ENCODE results near the gene LY6G6D. TPM values are rescaled to one million over a fixed set of nuclear protein-coding genes. Genes with fewer than 3 reads are reported as not detected.

Gene LY6G6D
- total and polyA plus RNA-seq, 2 of the 13 experiments (the other 11 are each of a cell fraction or from before 2014, with no cell fraction given): not detected

DNA sequence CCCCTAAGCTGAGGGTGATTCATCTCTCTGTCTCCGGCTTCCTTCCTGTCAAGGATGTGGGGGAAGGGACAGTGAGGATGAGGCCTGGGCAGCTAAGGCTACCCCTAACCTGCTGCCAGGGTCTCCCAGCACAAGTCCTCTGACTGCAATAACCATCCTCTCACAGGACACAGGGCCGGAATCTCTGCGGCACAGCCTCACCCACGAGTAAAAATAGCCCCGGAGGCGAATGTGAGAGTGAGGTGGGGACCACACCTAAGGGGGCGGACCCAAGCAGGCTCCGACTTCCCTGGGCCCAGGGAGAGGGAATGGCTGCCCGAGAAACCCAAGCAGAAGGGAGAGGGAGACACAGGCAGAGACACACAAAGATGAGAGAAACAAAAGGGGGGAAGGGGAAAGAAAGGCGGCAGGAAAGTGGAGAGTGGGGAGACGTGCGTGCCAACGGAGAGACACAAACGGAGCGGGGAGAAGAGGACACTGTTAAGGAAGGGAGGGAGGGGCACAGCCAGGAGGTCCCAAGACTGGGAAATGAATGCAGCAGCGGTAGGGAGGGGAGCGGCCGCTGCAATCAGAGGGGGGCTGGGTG, 19.8 kb downstream of the LY6G6D start (continued):
- TF ChIP-seq ZNF761 (CRISPR knock-in tag; conservative IDR thresholded peaks at IDR 0.05): no peak
- peak; percentile 52; the same call in 1 of the 2 replicates for TF ChIP-seq THAP11 (CRISPR knock-in tag; IDR thresholded peaks at IDR 0.05)
- no peak for TF ChIP-seq IRX3 (CRISPR knock-in tag; IDR thresholded peaks at IDR 0.05; ENCODE audit: borderline replicate concordance, low read depth)
- peak; percentile 77; the same call in 1 of the 2 replicates for TF ChIP-seq KAT7 (CRISPR knock-in tag; IDR thresholded peaks at IDR 0.05; ENCODE audit: borderline replicate concordance)
- peak; percentile 49 for TF ChIP-seq RARA (CRISPR knock-in tag; IDR thresholded peaks at IDR 0.05)
- TF ChIP-seq, protein P1, sequence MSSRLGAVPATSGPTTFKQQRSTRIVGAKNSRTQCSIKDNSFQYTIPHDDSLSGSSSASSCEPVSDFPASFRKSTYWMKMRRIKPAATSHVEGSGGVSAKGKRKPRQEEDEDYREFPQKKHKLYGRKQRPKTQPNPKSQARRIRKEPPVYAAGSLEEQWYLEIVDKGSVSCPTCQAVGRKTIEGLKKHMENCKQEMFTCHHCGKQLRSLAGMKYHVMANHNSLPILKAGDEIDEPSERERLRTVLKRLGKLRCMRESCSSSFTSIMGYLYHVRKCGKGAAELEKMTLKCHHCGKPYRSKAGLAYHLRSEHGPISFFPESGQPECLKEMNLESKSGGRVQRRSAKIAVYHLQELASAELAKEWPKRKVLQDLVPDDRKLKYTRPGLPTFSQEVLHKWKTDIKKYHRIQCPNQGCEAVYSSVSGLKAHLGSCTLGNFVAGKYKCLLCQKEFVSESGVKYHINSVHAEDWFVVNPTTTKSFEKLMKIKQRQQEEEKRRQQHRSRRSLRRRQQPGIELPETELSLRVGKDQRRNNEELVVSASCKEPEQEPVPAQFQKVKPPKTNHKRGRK (CRISPR knock-in tag; IDR thresholded peaks at IDR 0.05): peak; percentile 10; the same call in 1 of the 2 replicates
- no peak for TF ChIP-seq ZSCAN21 (CRISPR knock-in tag; IDR thresholded peaks at IDR 0.05; ENCODE audit: borderline replicate concordance)
- peak in 1 of 2 experiments; percentile 65; a peak in 2 of 4 replicates for TF ChIP-seq HMGXB4 (CRISPR knock-in tag; IDR thresholded peaks at IDR 0.05; ENCODE audit: borderline replicate concordance in 1 of 2, low read depth in 1 of 2)
- TF ChIP-seq ZNF280D (CRISPR knock-in tag; IDR thresholded peaks at IDR 0.05): no peak
- TF ChIP-seq ZNF20 (CRISPR knock-in tag; IDR thresholded peaks at IDR 0.05): no peak
- TF ChIP-seq SKI (IDR thresholded peaks at IDR 0.05; ENCODE audit: partially characterized antibody): no peak
- 0 out of 2 replicates have a peak, but pooled peaks have one; percentile 12 for TF ChIP-seq ETV6 (CRISPR knock-in tag; conservative IDR thresholded peaks at IDR 0.05)
- TF ChIP-seq ELF1 (CRISPR knock-in tag; IDR thresholded peaks at IDR 0.05): peak; percentile 16; the same call in 1 of the 2 replicates
- peak; percentile 40 for TF ChIP-seq GATAD2A (CRISPR knock-in tag; IDR thresholded peaks at IDR 0.05)
- peak; percentile 70; the same call in 1 of the 2 replicates for TF ChIP-seq ZMAT3 (CRISPR knock-in tag; conservative IDR thresholded peaks at IDR 0.05)
- TF ChIP-seq FOXP1 (IDR thresholded peaks at IDR 0.05): no peak
- no peak for TF ChIP-seq FOXP1 (CRISPR knock-in tag; IDR thresholded peaks at IDR 0.05)
- TF ChIP-seq EZH2 (conservative IDR thresholded peaks at IDR 0.05; ENCODE audit: low read depth, low read length): no peak
- 0 out of 2 replicates have a peak, but pooled peaks have one; percentile 43 for TF ChIP-seq SP4 (CRISPR knock-in tag; IDR thresholded peaks at IDR 0.05)
- TF ChIP-seq NFKBIZ (CRISPR knock-in tag; IDR thresholded peaks at IDR 0.05): no peak
- TF ChIP-seq ZNF713 (CRISPR knock-in tag; IDR thresholded peaks at IDR 0.05): 0 out of 2 replicates have a peak, but pooled peaks have one; percentile 35
- no peak for TF ChIP-seq ZNF749 (CRISPR knock-in tag; IDR thresholded peaks at IDR 0.05; ENCODE audit: borderline replicate concordance)
- TF ChIP-seq MAFG (CRISPR knock-in tag; IDR thresholded peaks at IDR 0.05): no peak
- no peak for TF ChIP-seq ZNF781 (CRISPR knock-in tag; IDR thresholded peaks at IDR 0.05; ENCODE audit: borderline replicate concordance, not compliant biosample characterization)

All from HepG2 (cell line).